HCT116 (cell line): ENCODE results near the gene SSH2. TPM values are rescaled to one million over a fixed set of nuclear protein-coding genes. Genes with fewer than 3 reads are reported as not detected.

Experiments
- ATAC-seq: fragments of 200-7000 bp; cut with Tn5 transposase; 2 replicates; pipeline ENCODE4 v1.9.1; 2020; ENCODE audit warnings: mild to moderate bottlenecking, moderate library complexity
- BruUV-seq: library from RNA; stranded (reverse); fragments of 400-500 nt; replicated peaks from 2 replicates; lab custom pipeline; 2021; lab: Mats Ljungman, UMichigan
- CTCF ChIA-PET: fragments of 300-600 bp; sonication (Branson Sonifier 250); formaldehyde crosslinking; loops from one replicate; lab custom pipeline; 2021; ENCODE audit warnings: antibody characterized with exemption; lab: Charles Lee
- POLR2A ChIA-PET: fragments of 300-600, 350-600 bp; sonication (Branson Sonifier 250); formaldehyde crosslinking; loops from one replicate; lab custom pipeline; 2021; ENCODE audit warnings: antibody characterized with exemption; lab: Charles Lee
- RAD21 ChIA-PET, 2 experiments: fragments of 300-600 bp; sonication (Branson Sonifier 250); formaldehyde crosslinking; loops; one replicate each; lab custom pipeline; 2023; ENCODE audit warnings: low total read pairs in 2 of 2; ENCODE audit not compliant: uncharacterized antibody in 2 of 2, unreplicated experiment in 2 of 2, low non-redundant PET in 1 of 2; lab: Charles Lee
- DNase-seq: peaks from one replicate; pipeline ENCODE4 v3.0.0-alpha.2; 2010; ENCODE audit warnings: low read depth, low spot score
- H2AFZ ChIP-seq: fragments of 200-600 bp; shearing (Covaris generic), sonication (generic); 2 replicates; pipeline ENCODE4 v1.6.1; 2017; ENCODE audit warnings: low read depth, mixed run types, mixed read lengths, antibody characterized with exemption, low read length; ENCODE audit not compliant: poor library complexity, severe bottlenecking
- H3K27ac ChIP-seq: 2 replicates; pipeline ENCODE4 v1.5.1; 2012; ENCODE audit warnings: low read depth, low read length
- H3K27me3 ChIP-seq: fragments of 200-600 bp; sonication (generic); 2 replicates; pipeline ENCODE4 v1.6.1; 2016; ENCODE audit warnings: mixed run types, low read length, mixed read lengths; ENCODE audit not compliant: insufficient read depth
- H3K36me3 ChIP-seq, 2 experiments: fragments of 200-500 bp in 1 of 2; fragments of 200-600 bp in 1 of 2; sonication (Bioruptor generic) in 1 of 2; sonication (generic) in 1 of 2; 2 replicates each; pipeline versions ENCODE4 v1.5.1 to v1.6.1; 2014 to 2016; ENCODE audit warnings: low read length in 2 of 2, inconsistent platforms in 1 of 2, mixed read lengths in 1 of 2, mixed run types in 1 of 2; ENCODE audit not compliant: insufficient read depth in 2 of 2, control insufficient read depth in 1 of 2
- H3K4me1 ChIP-seq, 2 experiments: fragments of 200-600 bp in 1 of 2; sonication (generic) in 1 of 2; 2 replicates each; pipeline versions ENCODE4 v1.5.1 to v1.6.1; 2012 to 2017; ENCODE audit warnings: low read length in 2 of 2, inconsistent platforms in 1 of 2, mild to moderate bottlenecking in 1 of 2, mixed read lengths in 1 of 2, mixed run types in 1 of 2, moderate library complexity in 1 of 2; ENCODE audit not compliant: insufficient read depth in 2 of 2, control insufficient read depth in 1 of 2
- H3K4me2 ChIP-seq: fragments of 200-600 bp; sonication (generic); 2 replicates; pipeline ENCODE4 v1.6.1; 2017; ENCODE audit warnings: mixed run types, low read length, mixed read lengths
- H3K4me3 ChIP-seq, 2 experiments: fragments of 200-600 bp in 1 of 2; sonication (generic) in 1 of 2; replicated peaks in 1 of 2; 2 replicates each; pipeline ENCODE4 v1.5.1; 2011 to 2016; ENCODE audit warnings: low read length in 2 of 2, control low read depth in 1 of 2, low read depth in 1 of 2, mild to moderate bottlenecking in 1 of 2, mixed read lengths in 1 of 2, mixed run types in 1 of 2
- H3K79me2 ChIP-seq: fragments of 200-600 bp; sonication (generic); 2 replicates; pipeline ENCODE4 v1.6.1; 2017; ENCODE audit warnings: mild to moderate bottlenecking, mixed run types, low read length, moderate library complexity, mixed read lengths; ENCODE audit not compliant: insufficient read depth
- H3K9ac ChIP-seq: fragments of 200-600 bp; sonication (generic); 2 replicates; pipeline ENCODE4 v1.6.1; 2016; ENCODE audit warnings: low read length, mixed read lengths
- H3K9me2 ChIP-seq: fragments of 200-600 bp; sonication (generic), shearing (Covaris generic); 2 replicates; pipeline ENCODE4 v1.6.1; 2017; ENCODE audit warnings: mixed run types, mild to moderate bottlenecking, moderate library complexity; ENCODE audit not compliant: insufficient read depth
- H3K9me3 ChIP-seq, 2 experiments: fragments of 200-500 bp in 1 of 2; fragments of 200-600 bp in 1 of 2; sonication (Bioruptor generic) in 1 of 2; sonication (generic) in 1 of 2; 2 replicates each; pipeline ENCODE4 v1.6.1; 2014 to 2017; ENCODE audit warnings: low read length in 2 of 2, mixed read lengths in 2 of 2, inconsistent platforms in 1 of 2, low read depth in 1 of 2, mild to moderate bottlenecking in 1 of 2, mixed run types in 1 of 2, moderate library complexity in 1 of 2; ENCODE audit not compliant: control insufficient read depth in 1 of 2, insufficient read depth in 1 of 2
- H4K20me1 ChIP-seq: fragments of 200-600 bp; sonication (generic), shearing (Covaris generic); 2 replicates; pipeline ENCODE4 v1.6.1; 2017; ENCODE audit warnings: mixed run types, mild to moderate bottlenecking, moderate library complexity; ENCODE audit not compliant: insufficient read depth
- EGR1 ChIP-seq: IDR thresholded peaks from 2 replicates; pipeline ENCODE4 v1.6.1; 2012; ENCODE audit warnings: low read depth
- ELF1 ChIP-seq: IDR thresholded peaks from 2 replicates; pipeline ENCODE4 v1.6.1; 2012; ENCODE audit warnings: low read depth, borderline replicate concordance
- EZH2phosphoT487 ChIP-seq: fragments of 200-600 bp; IDR thresholded peaks from 2 replicates; pipeline ENCODE4 v1.6.1; 2018; ENCODE audit warnings: antibody characterized with exemption, borderline replicate concordance
- FOSL1 ChIP-seq: IDR thresholded peaks from 2 replicates; pipeline ENCODE4 v1.6.1; 2012; ENCODE audit warnings: low read depth
- RAD21 ChIP-seq: IDR thresholded peaks from 2 replicates; pipeline ENCODE4 v1.6.1; 2012; ENCODE audit warnings: low read depth, mild to moderate bottlenecking
- SIN3A ChIP-seq: IDR thresholded peaks from 2 replicates; pipeline ENCODE4 v1.6.1; 2012; ENCODE audit warnings: low read depth
- SP1 ChIP-seq: IDR thresholded peaks from 2 replicates; pipeline ENCODE4 v1.6.1; 2012; ENCODE audit warnings: low read depth
- SRF ChIP-seq: IDR thresholded peaks from 2 replicates; pipeline ENCODE4 v1.6.1; 2012; ENCODE audit warnings: low read depth
- TCF7L2 ChIP-seq: IDR thresholded peaks from 2 replicates; pipeline ENCODE4 v1.7.0; 2011; ENCODE audit warnings: borderline replicate concordance, inconsistent platforms; ENCODE audit not compliant: insufficient read depth, insufficient read length; ENCODE audit errors: extremely low read depth
- YY1 ChIP-seq: IDR thresholded peaks from 2 replicates; pipeline ENCODE4 v1.6.1; 2011; ENCODE audit warnings: low read length, low read depth, moderate library complexity, mild to moderate bottlenecking; ENCODE audit not compliant: insufficient replicate concordance; ENCODE audit errors: extremely low read depth
- ZFX ChIP-seq: fragments of 450-650 bp; IDR thresholded peaks from 2 replicates; pipeline ENCODE4 v1.6.1; 2017
- ZNF274 ChIP-seq: fragments of 200-500 bp; sonication (Bioruptor generic); IDR thresholded peaks from 2 replicates; pipeline ENCODE4 v1.6.1; 2014; ENCODE audit warnings: mild to moderate bottlenecking, low read depth, low read length, inconsistent platforms
- intact Hi-C: fragments of 100-400 bp; cut with micrococcal nuclease; formaldehyde crosslinking; loops from 2 replicates; pipeline ENCODE4 v1.10.0; 2022
- total RNA-seq: library from RNA; stranded (reverse); gene quantifications from one replicate; pipeline ENCODE4 v1.2.1, GENCODE V29; 2021; ENCODE audit not compliant: unreplicated experiment
- TF ChIP-seq, protein P1 (sequence below): IDR thresholded peaks from 2 replicates; pipeline ENCODE4 v1.6.1; 2012
- TF ChIP-seq, protein P2 (sequence below), 3 experiments: fragments of 200-600 bp in 1 of 3; sonication (generic) in 1 of 3; IDR thresholded peaks in 2 of 3; conservative IDR thresholded peaks in 1 of 3; 2 replicates each; pipeline ENCODE4 v1.5.1; 2012 to 2017; ENCODE audit warnings: low read depth in 2 of 3, low read length in 2 of 3, antibody characterized with exemption in 1 of 3, borderline replicate concordance in 1 of 3, control low read depth in 1 of 3, mild to moderate bottlenecking in 1 of 3, mixed read lengths in 1 of 3, mixed run types in 1 of 3, moderate library complexity in 1 of 3; ENCODE audit not compliant: insufficient read depth in 1 of 3
- TF ChIP-seq, protein P3 (sequence below): IDR thresholded peaks from 2 replicates; pipeline ENCODE4 v1.6.1; 2012; ENCODE audit warnings: low read depth

The SSH2 gene
- total RNA-seq, 1 experiment from 2014 or later, result 17.0 TPM

DNA sequence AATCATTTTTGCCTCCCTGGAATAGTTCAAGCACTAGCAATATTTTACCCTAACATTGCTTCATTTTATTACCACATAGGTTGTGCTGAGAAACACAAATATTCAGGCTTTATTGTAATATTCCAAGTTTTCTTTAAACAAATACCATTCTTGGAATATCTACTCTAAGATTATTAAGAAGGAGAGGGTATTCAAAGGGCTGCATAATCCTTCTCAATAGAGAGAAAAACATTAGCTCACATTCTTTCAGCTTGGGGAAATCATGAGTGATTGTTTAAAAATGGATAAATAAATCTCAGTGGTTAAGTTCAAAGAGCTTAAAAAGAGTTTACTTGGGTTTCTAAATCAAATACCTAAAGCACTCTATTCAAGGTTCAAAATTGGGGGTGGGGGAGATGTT lies 195.4 kb downstream of the SSH2 start:
- Histone ChIP-seq H2AFZ (no peak overlapping the region), H3K9me3 (no peaks in the 10 kb centered on the region), H3K9me2 (no peaks in the 10 kb centered on the region), H3K27me3 (no peaks in the 10 kb centered on the region), H3K79me2 (no peaks in the 10 kb centered on the region), H4K20me1 (no peaks in the 10 kb centered on the region), H3K4me3 (no peak overlapping the region), H3K4me2 (no peak overlapping the region), H3K36me3 (no peaks in the 10 kb centered on the region), H3K4me1 (peaks cover 0 to 29% of the 10 kb centered on the region in 2 experiments; a peak in 3 of 4 replicates), H3K9ac (no peak overlapping the region), H3K27ac (no peak overlapping the region)
- no TSS peak for BruUV-seq
- ATAC-seq (no peak), DNase-seq (no peak)
- TF ChIP-seq, protein P1, sequence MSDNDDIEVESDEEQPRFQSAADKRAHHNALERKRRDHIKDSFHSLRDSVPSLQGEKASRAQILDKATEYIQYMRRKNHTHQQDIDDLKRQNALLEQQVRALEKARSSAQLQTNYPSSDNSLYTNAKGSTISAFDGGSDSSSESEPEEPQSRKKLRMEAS, result no peak
- TF ChIP-seq EZH2phosphoT487 (no peak), SP1 (no peak), FOSL1 (no peak), SRF (no peak)
- CTCF ChIA-PET, result no interaction called here
- POLR2A ChIA-PET, result no interaction called here
- intact Hi-C loops, result no loop called here
- RAD21 ChIA-PET, result interaction anchor here in 1 of 2 experiments (0.7 kb wide), 1 partner anchor 115 kb away, joined by 3 read pairs; no protein-coding TSS in a partner anchor

DNA sequence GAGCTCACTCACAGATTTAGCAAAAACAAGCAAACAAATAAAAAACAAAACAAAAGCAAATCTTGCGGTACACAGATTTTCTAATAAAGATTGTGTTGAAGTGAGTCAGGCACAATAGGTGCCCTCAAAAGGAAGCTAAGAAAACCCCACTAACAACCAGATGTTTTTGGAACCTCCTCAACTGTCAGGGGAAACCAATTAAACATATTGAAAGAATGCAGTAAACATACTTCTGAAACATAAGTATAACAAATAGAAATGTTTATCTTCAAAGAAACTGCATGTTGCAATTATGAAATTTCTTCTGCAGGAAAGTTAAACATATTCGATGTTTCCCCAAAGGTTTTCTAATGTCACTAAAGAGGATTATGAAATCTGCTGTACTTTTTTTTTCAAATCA lies 196.9 kb downstream of the SSH2 start:
- CTCF ChIA-PET, result no interaction called here
- Histone ChIP-seq H3K4me1 (peaks cover 0 to 29% of the 10 kb centered on the region in 2 experiments; a peak in 3 of 4 replicates), H3K4me2 (peak overlapping the region; percentile 49), H3K36me3 (0 out of 4 replicates have a peak, but pooled peaks cover 0 to 5% of the 10 kb centered on the region in 2 experiments), H3K9me2 (no peaks in the 10 kb centered on the region), H3K27me3 (no peaks in the 10 kb centered on the region), H3K4me3 (0 out of 4 replicates have a peak overlapping the region, but pooled peaks of 1 of the 2 experiments have one; percentile 19), H3K9me3 (peaks cover 0 to 8% of the 10 kb centered on the region in 2 experiments; a peak in 1 of 4 replicates), H2AFZ (no peak overlapping the region), H3K9ac (peak overlapping the region; percentile 12), H3K79me2 (no peaks in the 10 kb centered on the region), H4K20me1 (no peaks in the 10 kb centered on the region), H3K27ac (peak overlapping the region; percentile 40; the same call in 1 of the 2 replicates)
- intact Hi-C loops, result no loop called here
- POLR2A ChIA-PET, result no interaction called here
- RAD21 ChIA-PET, result no interaction called here
- DNase-seq (no peak), ATAC-seq (peak; percentile 23)
- no TSS peak for BruUV-seq
- TF ChIP-seq, protein P2, sequence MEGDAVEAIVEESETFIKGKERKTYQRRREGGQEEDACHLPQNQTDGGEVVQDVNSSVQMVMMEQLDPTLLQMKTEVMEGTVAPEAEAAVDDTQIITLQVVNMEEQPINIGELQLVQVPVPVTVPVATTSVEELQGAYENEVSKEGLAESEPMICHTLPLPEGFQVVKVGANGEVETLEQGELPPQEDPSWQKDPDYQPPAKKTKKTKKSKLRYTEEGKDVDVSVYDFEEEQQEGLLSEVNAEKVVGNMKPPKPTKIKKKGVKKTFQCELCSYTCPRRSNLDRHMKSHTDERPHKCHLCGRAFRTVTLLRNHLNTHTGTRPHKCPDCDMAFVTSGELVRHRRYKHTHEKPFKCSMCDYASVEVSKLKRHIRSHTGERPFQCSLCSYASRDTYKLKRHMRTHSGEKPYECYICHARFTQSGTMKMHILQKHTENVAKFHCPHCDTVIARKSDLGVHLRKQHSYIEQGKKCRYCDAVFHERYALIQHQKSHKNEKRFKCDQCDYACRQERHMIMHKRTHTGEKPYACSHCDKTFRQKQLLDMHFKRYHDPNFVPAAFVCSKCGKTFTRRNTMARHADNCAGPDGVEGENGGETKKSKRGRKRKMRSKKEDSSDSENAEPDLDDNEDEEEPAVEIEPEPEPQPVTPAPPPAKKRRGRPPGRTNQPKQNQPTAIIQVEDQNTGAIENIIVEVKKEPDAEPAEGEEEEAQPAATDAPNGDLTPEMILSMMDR (IDR thresholded peaks at IDR 0.05 in 2 of 3, conservative IDR thresholded peaks at IDR 0.05 in 1 of 3; ENCODE audit: borderline replicate concordance in 1 of 3, insufficient read depth in 1 of 3, low read depth in 2 of 3, low read length in 2 of 3), result no peak
- TF ChIP-seq ZFX (no peak), ELF1 (no peak), YY1 (no peak), FOSL1 (no peak), SP1 (no peak), TCF7L2 (no peak), SIN3A (no peak), EGR1 (no peak), ZNF274 (no peak), RAD21 (no peak)
- TF ChIP-seq, protein P1, result no peak
- TF ChIP-seq, protein P3, sequence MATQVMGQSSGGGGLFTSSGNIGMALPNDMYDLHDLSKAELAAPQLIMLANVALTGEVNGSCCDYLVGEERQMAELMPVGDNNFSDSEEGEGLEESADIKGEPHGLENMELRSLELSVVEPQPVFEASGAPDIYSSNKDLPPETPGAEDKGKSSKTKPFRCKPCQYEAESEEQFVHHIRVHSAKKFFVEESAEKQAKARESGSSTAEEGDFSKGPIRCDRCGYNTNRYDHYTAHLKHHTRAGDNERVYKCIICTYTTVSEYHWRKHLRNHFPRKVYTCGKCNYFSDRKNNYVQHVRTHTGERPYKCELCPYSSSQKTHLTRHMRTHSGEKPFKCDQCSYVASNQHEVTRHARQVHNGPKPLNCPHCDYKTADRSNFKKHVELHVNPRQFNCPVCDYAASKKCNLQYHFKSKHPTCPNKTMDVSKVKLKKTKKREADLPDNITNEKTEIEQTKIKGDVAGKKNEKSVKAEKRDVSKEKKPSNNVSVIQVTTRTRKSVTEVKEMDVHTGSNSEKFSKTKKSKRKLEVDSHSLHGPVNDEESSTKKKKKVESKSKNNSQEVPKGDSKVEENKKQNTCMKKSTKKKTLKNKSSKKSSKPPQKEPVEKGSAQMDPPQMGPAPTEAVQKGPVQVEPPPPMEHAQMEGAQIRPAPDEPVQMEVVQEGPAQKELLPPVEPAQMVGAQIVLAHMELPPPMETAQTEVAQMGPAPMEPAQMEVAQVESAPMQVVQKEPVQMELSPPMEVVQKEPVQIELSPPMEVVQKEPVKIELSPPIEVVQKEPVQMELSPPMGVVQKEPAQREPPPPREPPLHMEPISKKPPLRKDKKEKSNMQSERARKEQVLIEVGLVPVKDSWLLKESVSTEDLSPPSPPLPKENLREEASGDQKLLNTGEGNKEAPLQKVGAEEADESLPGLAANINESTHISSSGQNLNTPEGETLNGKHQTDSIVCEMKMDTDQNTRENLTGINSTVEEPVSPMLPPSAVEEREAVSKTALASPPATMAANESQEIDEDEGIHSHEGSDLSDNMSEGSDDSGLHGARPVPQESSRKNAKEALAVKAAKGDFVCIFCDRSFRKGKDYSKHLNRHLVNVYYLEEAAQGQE, result no peak
